GM13976 (cell line): Measurements from ENCODE around the gene MRPL24.

Experiments
- DNase-seq: peaks from one replicate; pipeline ENCODE4 v3.0.0; 2012; ENCODE audit warnings: low spot score
- in situ Hi-C: fragments of 300-500 bp; cut with MboI; formaldehyde crosslinking; loops from one replicate; pipeline ENCODE4 v1.12.0; 2022; ENCODE audit warnings: low sequenced_read_pairs, mixed read lengths, inconsistent platforms; ENCODE audit not compliant: unreplicated experiment
- TF ChIP-seq, protein P1 (sequence below): IDR thresholded peaks from 2 replicates; pipeline ENCODE4 v1.5.1; 2012; ENCODE audit warnings: borderline replicate concordance, mild to moderate bottlenecking; ENCODE audit not compliant: insufficient read depth; ENCODE audit errors: extremely low read depth, missing control alignments, control extremely low read depth

MRPL24 gene

DNA sequence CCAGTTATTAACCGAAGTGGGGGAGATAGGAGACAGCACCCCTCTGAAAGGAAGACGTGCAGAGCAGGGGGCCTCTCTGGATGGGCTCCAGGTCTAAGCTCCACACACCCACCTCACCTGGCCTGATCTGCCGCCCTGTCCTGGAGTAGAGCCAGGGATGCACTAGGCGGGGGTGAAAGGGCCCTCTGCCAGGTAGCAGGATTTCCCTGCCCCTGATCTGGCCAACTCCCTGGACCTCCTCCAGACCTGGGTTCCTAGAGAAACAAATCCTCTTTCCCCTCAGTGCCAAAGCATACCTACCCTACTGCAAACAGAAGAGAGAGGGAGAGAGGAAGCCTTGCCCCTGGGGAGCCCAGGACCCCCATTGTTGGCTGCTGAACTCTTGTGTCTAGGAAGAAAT lies 37.6 kb downstream of the MRPL24 start:
- TF ChIP-seq, protein P1, sequence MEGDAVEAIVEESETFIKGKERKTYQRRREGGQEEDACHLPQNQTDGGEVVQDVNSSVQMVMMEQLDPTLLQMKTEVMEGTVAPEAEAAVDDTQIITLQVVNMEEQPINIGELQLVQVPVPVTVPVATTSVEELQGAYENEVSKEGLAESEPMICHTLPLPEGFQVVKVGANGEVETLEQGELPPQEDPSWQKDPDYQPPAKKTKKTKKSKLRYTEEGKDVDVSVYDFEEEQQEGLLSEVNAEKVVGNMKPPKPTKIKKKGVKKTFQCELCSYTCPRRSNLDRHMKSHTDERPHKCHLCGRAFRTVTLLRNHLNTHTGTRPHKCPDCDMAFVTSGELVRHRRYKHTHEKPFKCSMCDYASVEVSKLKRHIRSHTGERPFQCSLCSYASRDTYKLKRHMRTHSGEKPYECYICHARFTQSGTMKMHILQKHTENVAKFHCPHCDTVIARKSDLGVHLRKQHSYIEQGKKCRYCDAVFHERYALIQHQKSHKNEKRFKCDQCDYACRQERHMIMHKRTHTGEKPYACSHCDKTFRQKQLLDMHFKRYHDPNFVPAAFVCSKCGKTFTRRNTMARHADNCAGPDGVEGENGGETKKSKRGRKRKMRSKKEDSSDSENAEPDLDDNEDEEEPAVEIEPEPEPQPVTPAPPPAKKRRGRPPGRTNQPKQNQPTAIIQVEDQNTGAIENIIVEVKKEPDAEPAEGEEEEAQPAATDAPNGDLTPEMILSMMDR, result no peak
- in situ Hi-C loops, result no loop called here
- DNase-seq, result no peak

- in situ Hi-C loops, result no loop called here
- TF ChIP-seq, protein P1, result no peak
- no peak for DNase-seq
These were observed 40.0 kb downstream of the MRPL24 start for GRCh38 chr1:156700736-156701531.

GRCh38 chr1:156698995-156699394 lies 41.9 kb downstream of the MRPL24 start:
- in situ Hi-C loops, result no loop called here
- no peak for DNase-seq
- TF ChIP-seq, protein P1, result no peak

GRCh38 chr1:156697481-156697880 lies 43.4 kb downstream of the MRPL24 start:
- DNase-seq, result no peak
- TF ChIP-seq, protein P1, result no peak
- in situ Hi-C loops, result no loop called here

DNA sequence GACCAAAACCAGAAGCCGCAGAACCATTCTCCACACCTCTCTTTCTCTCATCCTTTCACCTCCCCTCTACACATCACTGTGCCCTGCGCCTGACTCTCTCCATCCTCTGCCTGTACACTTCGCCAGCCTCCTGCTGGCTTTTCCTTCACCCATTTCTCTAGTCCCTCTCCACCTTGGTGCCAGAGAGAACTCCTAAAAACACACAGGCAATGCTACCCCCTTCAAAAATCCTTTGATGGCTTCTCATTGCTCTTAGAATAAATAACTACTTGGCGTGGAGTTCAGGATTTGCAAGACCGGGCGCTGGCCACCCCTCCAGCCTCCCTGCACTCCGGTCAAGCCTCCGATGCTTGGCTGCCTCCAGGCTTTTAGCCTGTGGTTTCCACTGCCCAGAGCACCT lies 44.1 kb downstream of the MRPL24 start:
- DNase-seq, result no peak
- in situ Hi-C loops, result no loop called here
- TF ChIP-seq, protein P1, result no peak

DNA sequence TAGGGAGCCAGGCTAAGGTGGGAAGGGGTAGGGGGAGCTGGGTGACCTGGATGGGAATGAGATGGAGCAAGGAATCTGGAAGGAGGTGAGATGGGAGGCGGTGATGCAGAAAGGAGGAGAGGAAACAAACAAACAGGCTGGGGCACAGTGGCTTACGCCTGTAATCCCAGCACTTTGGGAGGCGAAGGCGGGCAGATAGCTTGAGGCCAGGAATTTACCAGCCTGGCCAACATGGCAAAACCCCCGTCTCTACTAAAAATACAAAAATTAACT lies 46.3 kb downstream of the MRPL24 start:
- in situ Hi-C loops, result no loop called here
- TF ChIP-seq, protein P1, result no peak
- DNase-seq, result no peak
